Vagina (tissue), 2 donors: ENCODE data around the gene MND1.

ENCODE experiments used
- CTCF ChIP-seq, 3 experiments: fragments of 450-650 bp in 2 of 3; fragments of 200-600 bp in 1 of 3; sonication (generic) in 1 of 3; IDR thresholded peaks; one replicate each; pipeline ENCODE4 v1.5.1; 2017 to 2019; ENCODE audit warnings: antibody characterized with exemption in 3 of 3, mild to moderate bottlenecking in 2 of 3, moderate library complexity in 2 of 3
- POLR2AphosphoS5 ChIP-seq, 2 donors: sonication (generic); formaldehyde crosslinking; IDR thresholded peaks; one replicate each; pipeline ENCODE4 v1.9.0; 2017; ENCODE audit warnings: antibody characterized with exemption in 2 of 2, mild to moderate bottlenecking in 2 of 2, low read depth in 1 of 2; ENCODE audit not compliant: insufficient read depth in 1 of 2

DNA sequence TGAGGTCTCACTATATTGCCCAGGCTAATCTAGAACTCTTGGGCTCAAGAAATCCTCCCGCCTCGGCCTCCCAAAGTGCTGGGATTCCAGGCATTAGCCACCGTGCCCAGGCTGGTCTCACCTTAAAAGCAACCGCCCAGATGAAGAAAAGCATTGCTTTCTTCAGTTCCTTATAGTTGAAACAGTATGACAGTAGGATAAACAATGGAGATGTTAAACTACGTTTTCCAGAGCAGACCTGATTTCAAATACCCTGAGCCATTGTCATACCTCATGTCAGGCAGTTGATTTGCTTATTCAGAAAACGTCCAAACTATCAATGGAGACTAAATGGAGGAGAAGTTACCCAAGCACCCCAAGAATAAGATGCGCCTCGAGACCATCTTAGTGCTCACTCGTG is 95.3 kb downstream of the MND1 start:
- TF ChIP-seq CTCF (IDR thresholded peaks at IDR 0.05) (no peak), POLR2AphosphoS5 (IDR thresholded peaks at IDR 0.05; ENCODE audit: insufficient read depth in 1 of 2, low read depth in 1 of 2) (no peak)
